GM12875 (cell line): ENCODE measurements around the gene DGCR6L.
"Not testable (repeated sequence)": the region's sequence is repeated elsewhere in the genome, so short reads cannot be mapped to it uniquely, and the experiment has no call there.

Experiments used
- H3K4me3 ChIP-seq: one replicate; pipeline ENCODE4 v1.5.1; 2011; ENCODE audit warnings: low read depth, low read length, control low read depth
- TF ChIP-seq, protein P1 (sequence below): IDR thresholded peaks from 2 replicates; pipeline ENCODE4 v1.5.1; 2011; ENCODE audit warnings: low read depth, mild to moderate bottlenecking, control low read depth, inconsistent platforms, low read length, moderate library complexity, borderline replicate concordance; ENCODE audit not compliant: insufficient read depth

Gene DGCR6L

GRCh38 chr22:20312396-20313191 lies 7.3 kb downstream of the DGCR6L start:
- TF ChIP-seq, protein P1, sequence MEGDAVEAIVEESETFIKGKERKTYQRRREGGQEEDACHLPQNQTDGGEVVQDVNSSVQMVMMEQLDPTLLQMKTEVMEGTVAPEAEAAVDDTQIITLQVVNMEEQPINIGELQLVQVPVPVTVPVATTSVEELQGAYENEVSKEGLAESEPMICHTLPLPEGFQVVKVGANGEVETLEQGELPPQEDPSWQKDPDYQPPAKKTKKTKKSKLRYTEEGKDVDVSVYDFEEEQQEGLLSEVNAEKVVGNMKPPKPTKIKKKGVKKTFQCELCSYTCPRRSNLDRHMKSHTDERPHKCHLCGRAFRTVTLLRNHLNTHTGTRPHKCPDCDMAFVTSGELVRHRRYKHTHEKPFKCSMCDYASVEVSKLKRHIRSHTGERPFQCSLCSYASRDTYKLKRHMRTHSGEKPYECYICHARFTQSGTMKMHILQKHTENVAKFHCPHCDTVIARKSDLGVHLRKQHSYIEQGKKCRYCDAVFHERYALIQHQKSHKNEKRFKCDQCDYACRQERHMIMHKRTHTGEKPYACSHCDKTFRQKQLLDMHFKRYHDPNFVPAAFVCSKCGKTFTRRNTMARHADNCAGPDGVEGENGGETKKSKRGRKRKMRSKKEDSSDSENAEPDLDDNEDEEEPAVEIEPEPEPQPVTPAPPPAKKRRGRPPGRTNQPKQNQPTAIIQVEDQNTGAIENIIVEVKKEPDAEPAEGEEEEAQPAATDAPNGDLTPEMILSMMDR = no peak
- H3K4me3 ChIP-seq = no peak overlapping the region

DNA sequence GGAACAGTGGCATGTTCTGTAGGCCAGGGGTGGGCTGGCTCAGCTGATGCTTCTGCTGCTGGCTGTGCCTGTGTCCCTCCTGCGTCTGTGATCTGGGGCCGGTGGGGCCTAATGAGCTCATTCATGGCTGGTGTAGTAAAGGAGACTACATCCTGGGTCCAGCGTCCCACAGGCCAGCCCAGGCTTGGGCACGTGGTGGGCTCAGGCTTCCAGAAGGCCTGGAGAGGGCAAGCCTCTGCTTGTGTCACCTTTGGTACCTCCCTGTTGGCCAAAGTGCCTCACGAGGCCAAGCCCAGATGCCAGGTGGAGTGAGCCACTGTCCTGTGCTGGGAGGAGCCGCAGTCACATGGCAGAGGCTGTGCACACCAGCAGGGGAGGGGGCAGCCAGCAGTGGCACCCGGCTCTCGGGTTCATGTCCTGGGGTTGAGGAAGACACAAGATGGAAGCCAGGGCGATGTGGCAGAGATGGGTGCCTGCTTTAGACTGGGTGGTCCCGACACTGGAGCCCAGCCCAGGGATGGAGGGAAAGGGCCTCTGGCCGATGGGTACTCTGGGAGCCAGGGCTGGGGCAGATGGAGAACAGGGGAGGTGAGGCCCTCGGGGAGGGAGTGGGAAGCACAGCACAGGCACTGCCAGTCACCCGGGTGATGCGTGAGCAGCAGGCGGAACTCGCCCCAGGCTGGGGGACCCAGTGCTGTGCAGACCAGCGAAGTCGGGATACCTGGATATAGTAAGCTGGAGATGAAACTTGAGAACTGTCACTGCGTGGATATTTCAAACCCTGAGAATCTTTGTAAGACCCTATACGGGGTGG lies 8.4 kb downstream of the DGCR6L start:
- H3K4me3 ChIP-seq = not testable (repeated sequence)

DNA sequence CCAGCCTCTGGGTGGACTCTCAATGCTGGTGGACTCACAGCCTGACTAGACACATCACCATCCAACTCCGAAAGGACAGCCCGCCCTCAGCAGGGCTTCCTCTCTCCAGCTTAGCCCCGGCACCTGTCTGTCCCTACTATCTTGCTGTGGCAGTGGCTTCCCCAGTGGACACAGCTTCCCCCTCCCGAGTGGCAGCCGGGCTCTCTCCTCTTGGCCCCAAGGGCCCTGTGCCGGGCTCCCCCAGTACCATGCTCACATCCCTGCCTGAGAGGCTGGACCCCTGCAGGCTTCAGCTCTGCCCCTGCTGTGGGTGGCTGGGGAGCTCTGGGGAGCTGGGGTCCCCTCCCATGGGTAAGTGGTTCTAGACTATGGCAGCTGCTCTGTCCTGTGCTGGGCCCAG lies 9.1 kb downstream of the DGCR6L start:
- not testable (repeated sequence) for H3K4me3 ChIP-seq

GRCh38 chr22:20310180-20310579 lies 9.7 kb downstream of the DGCR6L start:
- H3K4me3 ChIP-seq = not testable (repeated sequence)

DNA sequence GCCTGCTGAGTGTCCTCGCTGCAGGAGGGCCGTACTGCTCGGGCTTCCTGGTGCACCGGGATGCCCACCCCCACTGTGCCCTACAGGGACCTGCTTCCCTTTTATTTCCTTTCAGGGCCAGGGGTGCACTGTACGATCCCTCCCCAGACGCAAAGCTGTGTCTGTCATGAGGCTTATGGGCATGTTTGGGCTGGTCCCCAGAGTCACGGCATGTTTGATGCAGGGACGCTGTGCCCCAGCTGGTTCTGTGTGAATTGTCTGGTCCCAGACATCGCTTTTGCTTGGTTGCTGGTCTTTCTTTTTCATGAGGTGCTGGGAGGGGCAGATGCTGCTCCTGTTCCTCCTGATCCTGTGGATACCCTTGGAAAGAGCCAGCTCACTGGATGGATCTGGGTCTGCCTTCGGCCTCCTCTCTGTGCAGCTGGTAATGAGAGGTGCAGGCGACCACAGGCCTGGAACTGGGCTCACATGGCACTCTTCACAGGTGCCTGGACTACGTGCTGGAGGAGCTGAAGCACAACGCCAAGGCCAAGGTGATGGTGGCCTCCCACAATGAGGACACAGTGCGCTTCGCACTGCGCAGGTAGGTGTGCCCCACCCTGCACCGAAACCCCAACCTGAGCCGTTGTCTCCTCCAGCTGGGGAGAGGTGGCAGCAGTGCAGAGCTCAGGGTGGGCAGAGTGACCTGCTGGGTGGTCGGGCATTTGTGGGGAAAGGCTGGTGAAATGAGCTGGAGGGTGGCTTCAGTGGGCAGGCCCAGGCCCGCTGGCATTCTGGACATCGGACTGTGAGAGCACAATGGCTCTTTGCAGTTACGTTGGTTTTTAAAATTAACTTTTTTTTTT lies 10.8 kb downstream of the DGCR6L start:
- not testable (repeated sequence) for H3K4me3 ChIP-seq

DNA sequence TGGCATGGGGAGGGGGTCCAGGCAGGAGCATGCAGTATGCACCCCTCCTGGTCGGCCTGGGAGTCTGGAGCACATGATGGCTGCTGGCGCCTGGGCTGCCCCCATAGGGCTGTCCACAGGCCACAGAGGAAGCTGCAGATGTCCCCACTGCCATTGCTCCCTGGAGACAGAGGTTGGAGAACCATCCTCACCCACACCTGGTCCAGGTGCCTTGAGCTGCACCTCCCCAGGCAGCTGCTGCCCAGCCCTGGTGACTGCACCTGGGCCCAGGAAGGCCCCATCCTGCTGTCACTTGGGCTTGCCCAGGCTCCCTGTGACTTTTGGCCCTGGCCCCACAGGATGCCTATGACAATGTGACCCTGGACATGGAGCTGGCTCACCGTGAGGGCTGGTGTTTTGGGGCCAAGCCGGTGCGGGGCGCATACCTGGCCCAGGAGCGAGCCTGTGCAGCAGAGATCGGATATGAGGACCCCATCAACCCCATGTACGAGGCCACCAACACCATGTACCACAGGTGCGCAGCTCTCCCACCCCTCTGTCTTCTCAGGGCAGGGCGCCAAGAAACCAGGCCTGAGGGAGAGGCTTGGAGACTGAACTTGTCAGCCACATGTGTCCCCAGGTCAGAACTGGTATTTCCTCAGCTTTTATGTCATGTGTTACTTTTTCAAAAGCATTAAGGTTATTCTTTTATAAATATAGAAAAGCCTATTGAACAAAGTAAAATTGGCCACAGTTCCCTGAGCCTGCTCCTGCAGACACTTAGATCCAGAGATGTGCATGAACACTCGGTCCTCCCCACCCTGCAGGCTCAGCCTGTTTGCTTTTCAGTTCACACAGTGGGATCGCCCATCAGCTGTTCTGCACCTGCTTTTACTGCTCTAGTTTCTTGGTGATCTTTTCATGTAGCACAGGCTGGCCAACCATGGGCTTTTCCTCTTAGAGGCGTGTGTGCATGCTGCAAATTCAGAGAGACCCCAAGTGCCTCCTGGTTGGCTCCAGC lies 12.1 kb downstream of the DGCR6L start:
- H3K4me3 ChIP-seq = not testable (repeated sequence)

GRCh38 chr22:20306646-20307447 lies 13.0 kb downstream of the DGCR6L start:
- H3K4me3 ChIP-seq = not testable (repeated sequence)

GRCh38 chr22:20305894-20306645 lies 13.8 kb downstream of the DGCR6L start:
- H3K4me3 ChIP-seq = no peak overlapping the region
- TF ChIP-seq, protein P1 = no peak

DNA sequence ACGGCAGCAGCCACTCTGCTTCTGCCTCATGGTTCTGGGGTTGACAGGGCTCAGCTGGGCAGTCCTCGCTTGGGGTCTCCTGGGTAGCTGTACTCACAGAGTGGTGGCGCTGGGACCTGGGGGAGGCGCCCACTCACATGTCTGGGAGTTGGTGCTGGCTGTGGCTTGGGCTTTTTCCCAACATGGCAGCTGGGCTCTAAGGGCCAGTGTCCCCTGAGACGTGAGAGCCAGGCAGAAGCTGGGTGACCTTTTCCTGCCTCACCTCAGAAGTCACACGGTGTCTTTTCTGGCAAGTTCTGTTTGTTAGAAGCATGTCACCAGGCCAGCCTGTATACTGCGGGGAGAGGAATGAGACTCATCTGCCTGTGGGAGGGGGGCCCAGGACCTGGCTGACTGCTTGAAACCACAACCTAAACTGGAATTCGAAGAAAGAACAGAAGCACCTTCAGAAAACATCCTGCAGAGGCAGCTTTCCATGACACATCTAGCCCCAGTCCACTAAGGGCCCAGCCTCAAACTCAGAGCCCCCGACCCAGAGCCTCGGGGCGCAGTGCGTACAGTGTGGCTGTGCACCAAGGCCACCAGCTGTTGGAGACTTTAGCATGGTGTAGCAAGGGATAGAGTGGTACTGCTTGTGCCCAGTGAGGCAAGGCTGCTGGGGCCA lies 14.5 kb downstream of the DGCR6L start:
- H3K4me3 ChIP-seq = not testable (repeated sequence)
